HG03520 (cell line): ENCODE data around the gene PODXL2.
"Not testable (repeated sequence)": the region's sequence is repeated elsewhere in the genome, so short reads cannot be mapped to it uniquely, and the experiment has no call there.

Experiments
- ATAC-seq: cut with Tn5 transposase; IDR thresholded peaks from one replicate; pipeline ENCODE4 v1.9.1; 2021; ENCODE audit warnings: mild to moderate bottlenecking, moderate library complexity; ENCODE audit not compliant: unreplicated experiment

PODXL2 gene

GRCh38 chr3:127701280-127701911, 72.4 kb downstream of the PODXL2 start:
- ATAC-seq: no peak

- ATAC-seq: no peak
These were observed 73.2 kb downstream of the PODXL2 start for GRCh38 chr3:127702151-127702578.

GRCh38 chr3:127704840-127705239, 75.9 kb downstream of the PODXL2 start:
- not testable (repeated sequence) for ATAC-seq

GRCh38 chr3:127706312-127706711, 77.3 kb downstream of the PODXL2 start:
- no peak for ATAC-seq

- ATAC-seq: no peak
These were observed 77.9 kb downstream of the PODXL2 start for GRCh38 chr3:127706785-127707351.

GRCh38 chr3:127707851-127708411, 78.9 kb downstream of the PODXL2 start:
- no peak for ATAC-seq

- no peak for ATAC-seq
These were observed 79.9 kb downstream of the PODXL2 start for GRCh38 chr3:127708837-127709236.

- no peak for ATAC-seq
These were observed 80.5 kb downstream of the PODXL2 start for GRCh38 chr3:127709320-127710060.

GRCh38 chr3:127710155-127710941, 81.4 kb downstream of the PODXL2 start:
- ATAC-seq: no peak

- ATAC-seq: no peak
These were observed 82.2 kb downstream of the PODXL2 start for GRCh38 chr3:127711021-127711695.

- ATAC-seq: no peak
These were observed 82.9 kb downstream of the PODXL2 start for GRCh38 chr3:127711896-127712295.

GRCh38 chr3:127712461-127712860, 83.5 kb downstream of the PODXL2 start:
- no peak for ATAC-seq

- no peak for ATAC-seq
These were observed 84.1 kb downstream of the PODXL2 start for GRCh38 chr3:127712881-127713771.

- ATAC-seq: no peak
These were observed 85.2 kb downstream of the PODXL2 start for GRCh38 chr3:127714125-127714571.

GRCh38 chr3:127714866-127715265, 85.9 kb downstream of the PODXL2 start:
- ATAC-seq: no peak

GRCh38 chr3:127715532-127715931, 86.5 kb downstream of the PODXL2 start:
- no peak for ATAC-seq

GRCh38 chr3:127716384-127716783, 87.4 kb downstream of the PODXL2 start:
- ATAC-seq: no peak

- no peak for ATAC-seq
These were observed 88.6 kb downstream of the PODXL2 start for GRCh38 chr3:127717357-127718244.
